A673 (cell line): ENCODE results near the gene GPR84. TPM values are rescaled to one million over a fixed set of nuclear protein-coding genes. Genes with fewer than 3 reads are reported as not detected.

ENCODE experiments used
- BruUV-seq: library from RNA; stranded (reverse); fragments of 400-500 nt; replicated peaks from 2 replicates; lab custom pipeline; 2021; lab: Mats Ljungman, UMichigan
- CTCF ChIA-PET: fragments of 300-600 bp; sonication (Branson Sonifier 250); formaldehyde crosslinking; loops from one replicate; lab custom pipeline; 2022; ENCODE audit warnings: antibody characterized with exemption; lab: Charles Lee
- POLR2A ChIA-PET: fragments of 300-600 bp; sonication (Branson Sonifier 250); formaldehyde crosslinking; loops from one replicate; lab custom pipeline; 2022; ENCODE audit warnings: antibody characterized with exemption; ENCODE audit not compliant: low non-redundant PET; lab: Charles Lee
- DNase-seq: peaks from one replicate; pipeline ENCODE4 v3.0.0-alpha.2; 2015; ENCODE audit warnings: low spot score
- H3K27ac ChIP-seq: fragments of 200-600 bp; sonication (generic); 2 replicates; pipeline ENCODE4 v1.5.1; 2016; ENCODE audit warnings: mixed run types, low read depth, mild to moderate bottlenecking, mixed read lengths, antibody characterized with exemption, low read length; ENCODE audit not compliant: poor library complexity, severe bottlenecking
- H3K27me3 ChIP-seq: fragments of 200-600 bp; sonication (generic); replicated peaks from 2 replicates; pipeline ENCODE4 v1.6.1; 2017; ENCODE audit warnings: mixed run types, low read depth, mild to moderate bottlenecking, mixed read lengths, antibody characterized with exemption, low read length; ENCODE audit not compliant: insufficient read depth, poor library complexity
- H3K36me3 ChIP-seq: fragments of 200-600 bp; sonication (generic); 2 replicates; pipeline ENCODE4 v1.6.1; 2016; ENCODE audit warnings: mixed run types, mild to moderate bottlenecking, mixed read lengths, antibody characterized with exemption, low read length; ENCODE audit not compliant: insufficient read depth, poor library complexity, severe bottlenecking
- H3K4me1 ChIP-seq: fragments of 200-600 bp; sonication (generic); 2 replicates; pipeline ENCODE4 v1.6.1; 2017; ENCODE audit warnings: mixed run types, mild to moderate bottlenecking, mixed read lengths, antibody characterized with exemption, low read length; ENCODE audit not compliant: insufficient read depth, poor library complexity, severe bottlenecking
- H3K4me3 ChIP-seq: fragments of 200-600 bp; sonication (generic); 2 replicates; pipeline ENCODE4 v1.5.1; 2016; ENCODE audit warnings: low read depth, mixed run types, mild to moderate bottlenecking, mixed read lengths, low read length; ENCODE audit not compliant: poor library complexity, severe bottlenecking
- H3K9me3 ChIP-seq: fragments of 200-600 bp; sonication (generic); 2 replicates; pipeline ENCODE4 v1.6.1; 2016; ENCODE audit warnings: mixed run types, low read depth, mild to moderate bottlenecking, mixed read lengths, antibody characterized with exemption, low read length; ENCODE audit not compliant: poor library complexity, severe bottlenecking
- EZH2 ChIP-seq: fragments of 200-600 bp; sonication (generic); IDR thresholded peaks from 2 replicates; pipeline ENCODE4 v1.6.1; 2017; ENCODE audit warnings: borderline replicate concordance, low read depth, mild to moderate bottlenecking, mixed read lengths, antibody characterized with exemption, low read length; ENCODE audit not compliant: poor library complexity, severe bottlenecking
- intact Hi-C: fragments of 100-400 bp; cut with micrococcal nuclease; formaldehyde crosslinking; loops from one replicate; pipeline ENCODE4 v1.10.0; 2022; ENCODE audit not compliant: unreplicated experiment
- total RNA-seq: library from RNA; stranded (reverse); gene quantifications from 2 replicates; pipeline ENCODE4 v1.2.3, GENCODE V29; 2021
- TF ChIP-seq, protein P1 (sequence below): fragments of 300-800, 200-600 bp; sonication (generic); conservative IDR thresholded peaks from 2 replicates; pipeline ENCODE4 v1.5.1; 2017; ENCODE audit warnings: low read depth, mild to moderate bottlenecking, antibody characterized with exemption, low read length, moderate library complexity, mixed read lengths

Gene GPR84
- total RNA-seq, 1 experiment from 2014 or later = not detected

DNA sequence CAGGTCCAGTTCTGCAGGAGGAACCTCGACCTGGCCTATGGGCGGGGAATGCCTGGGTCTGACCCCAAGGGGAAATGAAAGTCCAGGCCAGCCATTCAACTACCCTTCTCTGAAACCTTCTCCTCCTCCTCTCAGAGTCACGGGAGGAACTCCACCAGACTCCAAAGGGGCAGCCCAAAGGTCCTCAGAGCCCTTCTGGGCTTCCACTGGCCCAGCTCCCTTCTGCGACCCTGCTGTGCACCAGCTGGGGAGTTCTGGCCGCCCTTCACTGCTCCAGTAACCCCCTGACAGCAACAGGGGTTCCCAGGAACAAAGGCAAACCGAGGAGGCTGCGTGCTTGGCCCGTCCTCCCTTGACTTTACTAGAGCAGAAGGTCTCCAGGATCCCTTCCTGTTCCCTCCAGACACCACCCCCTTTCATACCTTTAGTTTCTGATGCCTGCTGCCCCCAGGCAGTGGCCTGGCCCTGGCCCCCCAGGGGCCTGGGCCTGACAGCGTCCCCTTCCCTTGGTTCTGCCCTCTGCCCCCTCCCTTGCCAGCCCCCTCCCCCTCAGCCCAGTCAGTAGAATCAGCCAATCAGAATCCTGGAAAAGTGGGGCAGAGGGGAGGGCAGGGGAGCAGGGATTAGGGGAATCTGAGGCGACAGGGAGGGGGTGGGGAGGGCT, 21.1 kb upstream of the GPR84 start:
- Histone ChIP-seq H3K9me3 (no peaks in the 10 kb centered on the region), H3K27ac (peak overlapping the region; percentile 8), H3K27me3 (no peaks in the 10 kb centered on the region), H3K4me3 (no peak overlapping the region), H3K36me3 (no peaks in the 10 kb centered on the region), H3K4me1 (peaks cover 39% of the 10 kb centered on the region)
- intact Hi-C loops = no loop called here
- ChIA-PET CTCF (interaction anchor here (0.5 to 1.0 kb wide), 2 partner anchors 14 to 15 kb away, joined by 3 read pairs; no protein-coding TSS in a partner anchor), POLR2A (no interaction called here)
- no TSS peak for BruUV-seq
- DNase-seq = no peak
- no peak for TF ChIP-seq EZH2
- TF ChIP-seq, protein P1, sequence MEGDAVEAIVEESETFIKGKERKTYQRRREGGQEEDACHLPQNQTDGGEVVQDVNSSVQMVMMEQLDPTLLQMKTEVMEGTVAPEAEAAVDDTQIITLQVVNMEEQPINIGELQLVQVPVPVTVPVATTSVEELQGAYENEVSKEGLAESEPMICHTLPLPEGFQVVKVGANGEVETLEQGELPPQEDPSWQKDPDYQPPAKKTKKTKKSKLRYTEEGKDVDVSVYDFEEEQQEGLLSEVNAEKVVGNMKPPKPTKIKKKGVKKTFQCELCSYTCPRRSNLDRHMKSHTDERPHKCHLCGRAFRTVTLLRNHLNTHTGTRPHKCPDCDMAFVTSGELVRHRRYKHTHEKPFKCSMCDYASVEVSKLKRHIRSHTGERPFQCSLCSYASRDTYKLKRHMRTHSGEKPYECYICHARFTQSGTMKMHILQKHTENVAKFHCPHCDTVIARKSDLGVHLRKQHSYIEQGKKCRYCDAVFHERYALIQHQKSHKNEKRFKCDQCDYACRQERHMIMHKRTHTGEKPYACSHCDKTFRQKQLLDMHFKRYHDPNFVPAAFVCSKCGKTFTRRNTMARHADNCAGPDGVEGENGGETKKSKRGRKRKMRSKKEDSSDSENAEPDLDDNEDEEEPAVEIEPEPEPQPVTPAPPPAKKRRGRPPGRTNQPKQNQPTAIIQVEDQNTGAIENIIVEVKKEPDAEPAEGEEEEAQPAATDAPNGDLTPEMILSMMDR = no peak

DNA sequence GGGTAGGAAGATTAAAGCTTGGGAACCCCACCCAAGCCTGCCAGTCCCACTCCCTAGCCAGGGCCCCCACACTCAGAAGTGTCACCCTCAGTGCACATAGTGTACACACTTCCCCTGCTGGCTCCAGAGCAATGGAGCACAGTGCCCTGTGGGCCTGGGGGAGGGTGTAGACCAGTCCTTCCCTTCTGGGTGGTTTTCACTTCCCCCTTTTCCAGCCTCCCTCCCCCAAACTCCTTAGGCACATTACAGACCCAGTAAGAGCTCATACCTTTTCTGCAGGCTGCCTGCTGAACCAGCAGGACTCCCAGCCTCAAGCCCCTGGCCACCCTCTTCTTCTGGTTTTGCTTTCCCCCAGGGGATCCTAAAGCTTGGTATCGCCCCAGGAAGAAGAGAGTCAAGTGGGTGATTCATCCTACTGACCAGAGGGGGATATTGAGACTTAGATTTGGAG, 20.3 kb upstream of the GPR84 start, which contains the start of gene ZNF385A:
ZNF385A (minus strand) TSS at position 143 of the 451 bp plus-strand sequence. CDS start 219 bp downstream, outside the sequence.
- POLR2A ChIA-PET = no interaction called here
- H3K4me3 ChIP-seq = no peak within 1 kb of the TSS

DNA sequence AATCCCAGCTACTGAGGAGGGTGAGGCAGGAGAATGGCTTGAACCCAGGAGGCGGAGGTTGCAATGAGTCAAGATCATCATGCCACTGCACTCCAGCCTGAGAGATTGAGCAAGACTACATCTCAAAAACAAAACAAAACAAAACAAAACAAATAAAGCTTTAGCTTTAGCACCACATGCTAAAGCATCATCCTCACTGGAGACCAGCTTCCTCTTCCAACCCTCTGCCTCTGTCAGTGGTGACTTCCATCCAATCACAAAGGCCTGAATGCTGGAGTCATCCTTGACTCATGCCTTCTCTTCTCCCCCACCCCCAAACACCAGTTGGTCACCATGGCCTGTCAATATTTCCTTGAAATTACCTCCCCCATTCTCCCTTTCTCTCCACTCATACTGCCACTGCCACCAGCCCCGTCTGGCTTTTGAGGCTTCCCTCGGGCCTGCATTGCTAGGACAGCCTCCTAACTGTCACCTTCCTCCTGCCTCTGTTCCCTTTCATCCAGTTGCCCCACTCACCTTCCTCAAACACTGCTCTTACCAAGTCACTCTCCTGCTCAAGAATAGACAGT, 18.8 kb upstream of the GPR84 start:
- POLR2A ChIA-PET = no interaction called here
- no peak overlapping the region for H3K27ac ChIP-seq

More for the DNA sequence above, 20.3 kb upstream of the GPR84 start, which contains the start of gene ZNF385A:
- Histone ChIP-seq H3K27ac (peak within 1 kb of the TSS; percentile 8), H3K9me3 (no peaks in the 10 kb centered on the region), H3K4me1 (peaks cover 35% of the 10 kb centered on the region), H3K36me3 (no peaks in the 10 kb centered on the region), H3K27me3 (no peaks in the 10 kb centered on the region)
- CTCF ChIA-PET = interaction anchor here (0.5 to 1.0 kb wide), 2 partner anchors 15 kb away, joined by 3 read pairs; no protein-coding TSS in a partner anchor
- no TSS peak for BruUV-seq
- TF ChIP-seq, protein P1 = no peak
- TF ChIP-seq EZH2 = no peak
- DNase-seq = no peak
- intact Hi-C loops = no loop called here

More for the DNA sequence above, 18.8 kb upstream of the GPR84 start:
- Histone ChIP-seq H3K4me3 (no peak overlapping the region), H3K27me3 (no peaks in the 10 kb centered on the region), H3K4me1 (peaks cover 26% of the 10 kb centered on the region), H3K9me3 (no peaks in the 10 kb centered on the region), H3K36me3 (no peaks in the 10 kb centered on the region)
- intact Hi-C loops = no loop called here
- BruUV-seq = no TSS peak
- no peak for DNase-seq
- TF ChIP-seq EZH2 = no peak
- TF ChIP-seq, protein P1 = no peak
- CTCF ChIA-PET = interaction anchor here (1.7 kb wide), 1 partner anchor 16 kb away, joined by 9 read pairs; no protein-coding TSS in a partner anchor
